Stimulated activated CD4-positive, alpha-beta T cell treated with anti-CD3 and anti-CD28 coated beads, Interleukin-15, amount 100 ng/mL, for 48 hours (primary cell): Measurements from ENCODE around the gene GARIN5A.
"Not testable (repeated sequence)": the region's sequence is repeated elsewhere in the genome, so short reads cannot be mapped to it uniquely, and the experiment has no call there.

Experiments used
- DNase-seq, 2 donors: peaks; one replicate each; pipeline ENCODE4 v3.0.0-alpha.2; 2020; ENCODE audit warnings: low read depth in 2 of 2

GARIN5A gene

DNA sequence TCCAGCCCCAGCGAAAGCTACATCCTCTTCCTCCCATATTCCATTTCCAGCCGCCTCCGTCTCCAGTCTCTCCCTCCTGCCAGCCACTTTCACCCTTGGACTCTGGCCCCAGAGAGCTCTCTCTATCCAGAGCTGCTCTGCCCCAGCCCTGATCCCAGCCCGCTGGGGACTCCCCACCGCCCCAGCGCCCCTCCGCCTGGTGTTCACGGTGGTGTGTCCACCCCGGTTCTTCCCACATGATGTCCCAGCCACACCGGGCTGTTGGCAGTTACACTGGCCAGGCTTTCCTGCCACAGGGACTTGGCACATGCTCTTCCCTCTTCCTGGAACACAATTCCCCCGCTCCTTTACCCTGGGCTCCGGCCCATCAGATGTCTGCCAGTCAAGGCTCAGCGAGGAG is 11.6 kb downstream of the GARIN5A start:
- DNase-seq = no peak

DNA sequence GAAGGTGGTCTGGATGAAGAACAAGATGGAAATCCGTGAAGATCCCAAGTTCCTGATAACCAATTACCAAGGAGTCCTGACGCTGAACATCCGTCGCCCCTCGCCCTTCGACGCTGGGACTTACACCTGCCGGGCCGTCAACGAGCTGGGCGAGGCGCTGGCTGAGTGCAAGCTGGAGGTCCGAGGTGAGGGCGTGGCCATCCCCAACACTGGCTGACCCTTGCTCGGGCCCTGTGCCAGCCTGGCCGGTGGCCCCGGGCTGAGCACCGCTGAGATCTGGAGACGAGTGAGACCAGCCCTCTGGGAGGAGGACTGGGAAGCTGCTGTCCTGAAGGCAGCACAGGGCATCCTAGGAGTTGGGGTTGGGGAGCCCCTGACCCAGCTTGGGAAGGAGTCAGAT is 12.3 kb downstream of the GARIN5A start:
- DNase-seq = no peak

GRCh38 chr19:50462970-50463369 is 13.7 kb downstream of the GARIN5A start:
- no peak for DNase-seq

DNA sequence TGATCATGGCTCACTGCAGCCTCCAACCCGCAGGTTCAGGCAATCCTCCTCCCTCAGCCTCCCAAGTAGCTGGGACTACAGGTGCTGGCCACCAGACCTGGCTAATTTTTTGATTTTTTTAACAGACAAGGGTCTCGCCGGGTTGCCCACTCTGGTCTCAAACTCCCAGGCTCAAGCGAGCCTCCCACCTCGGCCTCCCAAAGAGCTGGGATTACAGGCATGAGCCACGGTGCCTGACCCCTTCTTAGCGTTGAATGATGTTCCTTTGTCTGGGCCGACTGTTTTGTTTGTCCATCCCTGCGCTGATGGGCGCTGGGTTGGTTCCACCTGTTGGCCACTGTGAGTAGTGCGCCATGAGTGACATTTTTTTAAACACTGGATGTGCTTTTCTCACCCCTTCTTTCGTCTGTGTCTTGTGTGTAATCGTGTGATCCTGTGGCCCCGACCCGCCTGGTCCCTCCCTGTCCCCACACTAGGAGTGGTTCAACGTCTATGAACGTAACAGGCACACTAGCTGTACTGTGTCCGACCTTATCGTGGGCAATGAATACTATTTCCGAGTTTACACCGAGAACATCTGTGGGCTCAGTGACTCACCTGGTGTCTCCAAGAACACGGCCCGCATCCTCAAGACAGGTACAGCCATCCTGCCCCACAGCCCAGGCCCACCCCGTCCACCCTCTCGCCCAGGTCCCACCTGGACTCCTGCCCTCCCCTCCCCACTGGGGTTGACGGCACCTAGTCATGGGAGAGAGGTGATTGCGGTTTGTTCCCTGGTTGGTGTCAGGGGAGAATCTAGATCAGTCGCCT is 15.4 kb downstream of the GARIN5A start:
- DNase-seq = peak; percentile 29 to 54

GRCh38 chr19:50460161-50460765 is 16.4 kb downstream of the GARIN5A start:
- no peak for DNase-seq

DNA sequence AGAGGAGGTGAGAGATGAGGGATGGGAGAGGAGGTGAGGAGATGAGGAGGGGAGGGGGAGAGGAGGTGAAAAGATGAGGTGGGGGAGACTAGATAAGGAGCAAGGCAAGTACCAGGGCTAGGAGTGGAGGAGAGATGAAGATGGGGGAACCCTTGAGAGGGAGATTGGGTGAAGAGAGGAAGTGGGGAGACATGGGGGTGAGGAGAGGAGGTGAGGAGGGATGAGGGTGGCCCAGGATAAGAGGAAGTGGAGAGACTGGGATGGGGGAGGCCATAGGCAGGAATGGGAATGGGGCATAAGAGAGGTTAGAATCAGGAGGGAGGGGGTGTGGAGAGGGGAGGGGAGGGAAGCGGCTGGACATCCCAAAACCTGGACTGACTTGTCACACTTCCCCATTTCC is 17.0 kb downstream of the GARIN5A start:
- DNase-seq = no peak

DNA sequence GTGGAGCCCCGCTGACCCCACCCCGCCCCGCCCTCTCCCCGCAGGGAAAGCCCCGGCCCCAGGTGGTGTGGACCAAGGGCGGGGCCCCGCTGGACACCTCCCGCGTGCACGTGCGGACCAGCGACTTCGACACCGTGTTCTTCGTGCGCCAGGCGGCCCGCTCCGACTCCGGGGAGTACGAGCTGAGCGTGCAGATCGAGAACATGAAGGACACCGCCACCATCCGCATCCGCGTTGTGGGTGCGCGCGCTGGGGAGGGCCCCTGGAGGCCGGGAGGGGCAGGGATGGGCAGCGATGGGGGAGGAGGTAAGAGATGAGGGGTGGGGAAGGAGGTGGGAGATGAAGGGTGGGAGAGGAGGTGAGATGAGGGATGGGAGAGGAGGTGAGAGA is 17.6 kb downstream of the GARIN5A start:
- no peak for DNase-seq

- no peak for DNase-seq
Observed at GRCh38 chr19:50458396-50459066, 18.1 kb downstream of the GARIN5A start.

- no peak for DNase-seq
Observed at GRCh38 chr19:50457300-50457699, 19.3 kb downstream of the GARIN5A start.

DNA sequence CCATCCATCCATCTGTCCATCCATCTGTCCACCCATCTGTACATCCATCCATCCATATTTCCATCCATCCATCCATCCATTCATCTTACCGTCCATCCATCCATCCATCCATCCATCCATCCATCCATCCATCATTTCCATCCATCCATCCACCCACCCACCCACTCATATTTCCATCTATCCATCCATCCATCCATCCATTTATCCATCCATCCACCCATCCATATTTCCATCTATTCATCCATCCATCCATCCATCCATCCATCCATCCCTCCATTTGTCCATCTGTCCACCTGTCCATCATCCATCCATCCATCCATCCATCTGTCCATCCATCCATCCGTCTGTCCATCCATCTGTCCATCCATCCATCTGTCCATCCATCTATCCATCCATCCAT is 20.7 kb downstream of the GARIN5A start:
- no peak for DNase-seq

DNA sequence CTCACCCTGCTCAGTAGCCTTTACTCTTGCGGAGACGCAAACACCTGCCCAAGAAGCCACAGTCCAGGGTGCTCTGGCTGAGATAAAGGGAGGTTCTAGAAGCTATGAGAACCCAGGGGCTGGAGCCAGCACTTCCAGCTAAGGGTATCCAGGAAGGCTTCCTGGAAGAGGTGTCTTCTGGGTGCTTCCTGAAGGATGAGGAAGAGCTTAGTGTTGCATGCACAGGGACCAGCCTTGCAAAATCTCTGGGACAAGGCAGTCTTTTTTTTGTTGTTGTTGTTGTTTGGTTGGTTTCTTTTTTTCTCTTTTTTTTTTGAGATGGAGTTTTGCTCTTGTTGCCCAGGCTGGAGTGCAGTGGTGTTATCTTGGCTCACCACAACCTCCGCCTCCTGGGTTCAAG is 23.4 kb downstream of the GARIN5A start:
- DNase-seq = no peak

DNA sequence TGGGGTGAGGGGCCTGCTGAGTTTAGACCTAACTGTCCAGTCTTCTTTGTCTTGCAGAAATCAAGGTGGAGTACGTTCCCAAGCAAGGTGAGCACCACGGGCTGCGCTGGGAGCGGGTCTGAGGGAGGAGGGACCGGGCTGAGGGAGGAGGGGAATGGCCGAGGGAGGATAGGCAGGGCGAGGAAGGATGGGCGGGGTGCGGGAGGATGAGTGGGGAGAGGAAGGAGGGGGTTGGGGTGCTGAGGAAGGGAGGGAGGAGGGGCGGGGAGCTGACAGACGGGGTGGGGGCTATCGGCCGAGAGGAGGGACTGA is 25.5 kb downstream of the GARIN5A start:
- no peak for DNase-seq

DNA sequence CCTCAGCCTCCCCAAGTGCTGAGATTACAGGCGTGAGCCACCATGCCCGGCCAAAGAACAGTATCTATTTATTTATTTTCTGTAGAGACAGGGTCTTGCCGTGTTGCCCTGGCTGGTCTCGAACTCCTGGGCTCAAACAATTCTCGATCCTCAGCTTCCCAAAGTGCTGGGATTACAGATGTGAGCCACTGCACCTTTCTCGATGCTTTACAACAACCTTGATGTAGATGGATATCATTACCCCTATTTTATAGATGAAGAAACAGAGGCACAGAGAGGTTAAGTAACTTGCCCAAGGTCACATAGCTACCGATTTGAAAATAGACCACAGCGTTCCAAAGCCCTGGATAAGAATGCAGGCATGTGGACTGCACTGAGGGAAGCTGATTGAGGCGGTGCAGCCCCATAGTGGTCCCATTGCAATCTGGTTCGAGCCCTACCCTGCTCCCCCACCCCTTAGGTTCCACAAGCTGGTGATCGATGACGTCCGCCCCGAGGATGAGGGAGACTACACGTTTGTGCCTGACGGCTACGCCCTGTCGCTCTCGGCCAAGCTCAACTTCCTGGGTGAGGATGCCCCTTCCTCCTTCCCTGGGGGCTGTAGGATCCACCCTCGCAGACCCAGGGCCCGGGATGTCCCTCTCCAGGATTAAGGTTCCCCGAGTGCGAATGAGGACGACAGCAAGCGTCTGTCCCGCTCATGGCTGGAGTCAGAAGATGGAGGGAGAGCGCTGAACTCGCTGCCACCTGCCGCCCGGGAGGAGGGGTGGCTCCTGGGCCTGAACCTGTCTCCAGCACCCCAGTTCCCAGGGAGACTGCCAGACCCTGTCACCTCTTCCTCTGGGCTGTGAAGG is 26.1 kb downstream of the GARIN5A start:
- DNase-seq = no peak

DNA sequence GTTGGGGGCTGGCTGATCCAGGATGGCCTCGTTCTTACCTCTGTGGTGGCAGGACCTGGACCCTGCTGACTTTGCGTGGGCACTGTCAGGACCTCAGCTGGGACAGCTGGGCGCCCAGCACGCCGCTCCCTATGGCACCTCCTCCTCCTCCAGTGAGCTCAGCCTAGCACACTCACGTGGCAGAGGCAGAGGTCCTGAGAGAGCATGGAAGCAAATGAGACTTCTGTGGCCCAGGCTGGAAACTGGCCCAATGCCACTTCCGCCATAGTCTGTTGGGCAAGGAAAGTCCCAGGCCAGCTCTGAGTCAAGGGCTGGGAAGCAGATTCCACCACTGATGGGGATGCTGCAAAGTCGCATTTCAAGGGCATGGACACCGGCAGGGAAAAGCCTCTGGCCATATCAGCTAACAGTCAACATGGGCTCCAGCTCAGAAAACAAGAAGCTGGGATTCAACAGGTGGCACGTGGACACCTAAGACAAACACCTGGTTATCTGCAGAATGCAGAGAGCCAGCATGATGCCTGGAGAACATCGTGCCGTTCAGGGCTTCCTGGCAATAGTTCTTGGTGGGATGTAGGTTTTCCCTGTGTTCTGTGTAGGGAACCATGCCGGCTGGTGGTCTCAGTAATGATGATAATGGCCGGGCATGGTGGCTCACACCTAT is 27.3 kb downstream of the GARIN5A start:
- DNase-seq = no peak

DNA sequence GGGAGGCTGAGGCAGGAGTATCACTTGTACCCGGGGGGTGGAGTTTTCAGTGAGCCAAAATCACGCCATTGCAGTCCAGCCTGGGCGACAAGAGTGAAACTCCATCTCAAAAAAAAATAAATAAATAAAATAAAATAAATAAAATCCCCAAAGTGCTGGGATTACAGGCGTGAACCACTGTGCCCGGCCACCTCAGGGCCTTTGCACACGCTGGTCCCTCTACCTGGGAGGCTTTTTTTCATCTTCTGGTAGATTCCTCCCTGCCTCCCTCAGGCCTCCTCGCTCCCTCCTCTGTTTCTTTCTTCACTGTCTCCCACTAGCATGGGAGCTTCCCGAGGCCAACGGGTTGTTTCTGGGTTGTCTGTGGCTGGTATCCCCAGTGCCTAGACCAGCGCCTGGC is 28.9 kb downstream of the GARIN5A start:
- no peak for DNase-seq

GRCh38 chr19:50447053-50447452 is 29.6 kb downstream of the GARIN5A start:
- DNase-seq = no peak

DNA sequence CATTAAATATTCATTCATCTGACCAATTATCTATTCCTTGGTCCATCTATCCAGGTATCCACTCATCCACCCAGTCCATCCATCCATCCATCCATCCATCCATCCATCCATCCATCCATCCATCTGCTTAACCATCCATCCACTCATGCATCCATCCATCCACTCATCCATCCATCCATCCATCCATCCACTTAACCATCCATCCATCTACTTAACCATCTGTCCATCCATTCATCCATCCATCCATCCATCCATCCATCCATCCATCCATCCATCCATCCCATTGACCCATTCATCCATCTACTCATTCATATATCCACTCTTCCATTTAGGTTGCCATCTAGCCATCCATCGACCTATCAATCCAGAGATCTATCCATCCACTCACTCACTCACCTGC is 32.6 kb downstream of the GARIN5A start:
- no peak for DNase-seq

DNA sequence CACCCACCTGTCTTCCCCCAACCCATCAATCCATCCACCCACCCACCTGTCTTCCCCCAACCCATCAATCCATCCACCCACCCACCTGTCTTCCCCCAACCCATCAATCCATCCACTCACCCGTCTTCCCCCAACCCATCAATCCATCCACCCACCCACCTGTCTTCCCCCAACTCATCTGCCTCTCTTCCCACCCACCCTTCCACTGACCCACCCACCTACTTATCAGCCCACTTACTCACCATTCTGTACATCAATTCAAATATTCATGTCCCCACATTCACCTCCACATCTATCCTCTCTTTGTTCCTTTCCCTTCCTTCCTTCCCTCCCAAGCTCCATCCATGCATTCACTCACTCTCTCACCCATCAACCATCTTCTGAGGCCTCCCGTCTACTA is 37.5 kb downstream of the GARIN5A start:
- not testable (repeated sequence) for DNase-seq

DNA sequence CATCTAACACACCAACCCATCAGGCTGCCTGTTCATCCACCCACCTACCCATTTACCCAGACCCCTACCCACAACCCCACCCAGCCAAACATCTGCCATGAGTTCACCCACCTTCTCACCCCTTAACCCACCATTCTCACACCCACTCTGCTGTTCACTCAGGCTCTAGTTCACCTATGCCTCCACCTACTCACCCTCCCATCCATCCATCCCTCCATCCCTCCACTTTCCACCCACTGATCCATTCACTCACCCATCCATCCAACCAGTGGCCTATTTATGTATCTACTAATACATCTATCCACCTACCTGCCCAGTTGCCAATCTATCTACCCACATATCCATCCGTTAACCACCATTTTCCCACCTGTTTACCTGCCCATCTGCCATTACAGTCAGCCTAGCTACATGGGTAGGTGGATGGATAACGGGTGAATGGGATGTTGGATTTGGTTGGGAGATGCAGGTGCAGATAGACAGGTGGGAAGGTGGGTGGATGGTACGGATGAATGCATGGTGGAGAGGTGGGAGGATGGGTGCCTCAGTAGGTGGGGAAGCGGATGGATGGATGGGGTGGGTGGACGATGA is 38.7 kb downstream of the GARIN5A start:
- DNase-seq = no peak

DNA sequence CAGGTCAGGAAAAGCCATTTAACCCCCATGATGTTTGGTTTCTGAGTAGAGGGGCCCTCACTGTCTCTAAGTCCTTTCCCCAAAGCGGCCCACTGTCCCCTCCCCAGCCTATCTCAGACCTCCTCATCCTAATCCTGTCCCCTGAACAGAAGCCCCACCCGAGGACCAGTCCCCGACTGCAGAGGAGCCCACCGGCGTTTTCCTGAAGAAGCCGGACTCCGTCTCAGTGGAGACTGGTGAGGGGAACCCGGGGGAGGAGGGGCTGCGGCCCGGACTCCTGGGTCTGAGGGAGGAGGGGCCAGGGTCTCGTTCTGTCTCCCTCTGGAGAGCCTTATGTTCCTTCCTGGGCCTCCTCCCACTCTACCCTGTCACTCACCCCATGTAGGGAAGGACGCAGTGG is 41.0 kb downstream of the GARIN5A start:
- no peak for DNase-seq

DNA sequence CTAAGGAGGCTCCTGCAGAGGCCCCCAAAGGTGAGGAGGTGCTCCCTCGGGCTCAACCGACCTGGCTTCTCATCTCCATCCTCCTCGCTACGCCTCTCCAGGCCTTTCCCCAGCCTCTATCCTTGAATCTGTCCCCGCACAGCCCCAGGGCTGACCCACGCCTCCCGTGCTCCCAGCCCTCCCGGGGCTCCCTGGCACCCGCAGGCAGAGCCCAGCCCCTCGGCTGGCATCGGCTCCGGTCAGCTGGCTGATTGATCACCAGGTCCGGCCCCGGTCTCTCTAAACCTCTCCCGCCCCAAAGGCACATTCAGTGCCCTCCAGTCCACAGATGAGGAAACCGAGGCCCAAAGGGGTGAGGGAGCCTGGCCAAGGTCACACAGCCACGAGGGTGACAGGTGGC is 41.4 kb downstream of the GARIN5A start:
- DNase-seq = no peak
